Activated CD4-positive, alpha-beta T cell treated with anti-CD3 and anti-CD28 coated beads, Interleukin-2, amount 50 U/mL, for 16 hours (primary cell): ENCODE results near the gene ELMOD2.
A peak's percentile ranks its signal among the peaks of the same experiment; 100 is the strongest.

Experiments
- DNase-seq: peaks from one replicate; pipeline ENCODE4 v3.0.0-alpha.2; 2020

The ELMOD2 gene

DNA sequence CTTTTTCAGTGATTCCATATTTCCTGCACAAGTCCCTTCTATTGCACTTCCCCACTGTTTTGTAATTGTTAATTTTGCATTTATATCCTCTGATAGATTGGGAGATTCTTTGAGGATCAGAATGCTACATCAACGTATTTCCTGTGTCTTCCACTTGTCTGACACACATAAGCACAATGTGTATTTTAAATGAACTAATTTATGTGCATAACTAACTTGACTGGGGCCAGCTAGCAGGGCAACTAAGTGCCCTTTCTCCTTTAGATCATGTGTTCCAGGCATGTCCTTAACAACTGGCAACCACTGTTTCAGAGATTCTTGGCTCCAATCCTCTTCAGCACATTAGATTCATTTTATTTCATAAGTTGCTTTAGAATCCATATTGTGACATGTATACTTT lies 60.5 kb downstream of the ELMOD2 start:
- no peak for DNase-seq

DNA sequence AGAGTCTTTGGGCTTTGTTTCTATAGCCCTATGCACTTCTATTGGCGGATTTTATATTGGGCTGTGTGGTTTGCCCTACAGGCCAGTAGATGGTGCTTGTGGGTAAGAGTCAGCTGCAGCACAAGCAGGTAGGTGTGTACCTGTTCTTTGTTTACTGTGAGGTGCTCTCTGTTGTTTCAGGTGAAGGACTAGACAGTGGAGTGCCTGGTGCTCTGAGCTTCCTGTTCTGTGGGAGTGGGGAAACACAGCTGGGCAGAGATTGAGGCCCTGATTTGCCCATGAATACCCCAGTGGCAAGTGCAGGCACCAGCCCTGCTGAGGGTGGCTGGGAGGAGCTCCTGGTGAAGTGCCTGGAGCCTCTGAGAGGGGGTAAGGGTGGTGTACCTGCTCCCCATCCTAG lies 71.1 kb downstream of the ELMOD2 start:
- peak; percentile 2 for DNase-seq

DNA sequence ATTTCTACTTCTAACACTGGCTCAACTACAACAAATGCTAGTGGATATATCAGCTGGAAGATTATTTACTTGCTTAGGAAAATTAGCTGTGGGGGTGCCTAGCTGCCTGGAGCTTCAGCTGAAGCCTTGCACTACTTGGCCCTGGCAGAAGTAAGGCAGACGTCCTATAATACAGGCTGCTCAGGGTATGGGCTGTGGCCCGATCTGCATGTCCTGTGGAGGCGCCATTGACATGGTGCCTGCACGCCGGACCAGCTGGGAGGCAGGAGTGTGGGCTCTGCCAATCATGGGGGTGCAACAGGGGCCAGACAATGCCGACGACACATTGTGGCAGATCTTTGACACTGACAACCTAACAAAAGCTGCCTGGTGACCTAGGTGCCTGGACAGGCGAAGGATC lies 76.4 kb downstream of the ELMOD2 start:
- no peak for DNase-seq

DNA sequence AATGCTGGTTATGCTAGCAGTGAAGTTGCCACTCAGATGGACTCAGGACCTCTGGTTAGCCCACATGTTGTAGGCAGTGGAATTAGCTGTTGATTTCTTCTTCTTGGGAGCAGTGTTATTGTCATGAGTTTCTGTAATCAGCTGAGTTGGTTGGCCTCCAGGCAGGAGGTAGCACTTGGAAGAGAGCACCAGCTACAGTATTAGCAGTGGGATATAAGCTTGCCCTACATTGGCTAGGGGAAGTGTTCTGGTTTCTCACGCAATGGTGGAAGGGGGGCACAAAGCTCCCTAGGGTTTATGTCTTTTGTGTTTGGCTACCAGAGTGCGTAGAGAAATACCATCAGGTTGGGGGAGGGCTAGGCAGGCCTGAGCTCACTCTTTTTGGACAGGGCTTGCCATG lies 78.7 kb downstream of the ELMOD2 start:
- no peak for DNase-seq

DNA sequence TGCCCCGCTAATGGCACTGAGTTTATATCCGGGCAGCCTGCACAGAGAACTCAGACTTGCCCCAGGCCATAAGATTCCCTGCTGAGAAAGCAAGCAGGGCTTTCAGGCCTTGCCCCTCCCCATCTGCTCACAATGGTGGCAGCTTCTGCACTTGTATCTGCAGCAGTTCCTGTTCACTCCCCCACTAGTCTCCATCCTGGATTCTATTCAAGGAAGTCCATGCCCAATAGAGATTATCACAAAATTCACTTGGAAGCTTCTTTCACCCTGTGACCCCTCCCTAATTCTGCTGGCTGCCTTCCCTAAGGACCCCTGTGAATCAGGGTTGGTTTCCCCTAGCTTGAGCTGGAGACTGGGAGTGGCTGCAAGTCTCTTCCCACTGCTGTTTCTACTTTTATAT lies 79.3 kb downstream of the ELMOD2 start:
- no peak for DNase-seq
